Left hindlimb (tissue), 1 donor: ENCODE data around the gene DGKQ.

ENCODE experiments used
- DNase-seq: peaks from one replicate; pipeline ENCODE4 v3.0.0-alpha.2; 2018

DGKQ gene

GRCh38 chr4:973431-974397, at the start of gene DGKQ:
Gene DGKQ (minus strand): TSS chr4:973569. CDS start chr4:973482, 87 bp downstream.
- DNase-seq, result peak; percentile 93

- DNase-seq, result no peak
Observed at GRCh38 chr4:1022739-1023066, 49.3 kb upstream of the DGKQ start.

GRCh38 chr4:1022051-1022738, 48.8 kb upstream of the DGKQ start:
- DNase-seq, result no peak

GRCh38 chr4:1021386-1022050, 48.1 kb upstream of the DGKQ start:
- DNase-seq, result no peak

GRCh38 chr4:1019729-1020470, 46.5 kb upstream of the DGKQ start:
- no peak for DNase-seq

GRCh38 chr4:1019320-1019719, 46.0 kb upstream of the DGKQ start:
- DNase-seq, result no peak

GRCh38 chr4:1018147-1019020, 45.0 kb upstream of the DGKQ start:
- DNase-seq, result no peak

- no peak for DNase-seq
Observed at GRCh38 chr4:1017706-1018105, 44.3 kb upstream of the DGKQ start.

- DNase-seq, result no peak
Observed at GRCh38 chr4:1017211-1017610, 43.8 kb upstream of the DGKQ start.

GRCh38 chr4:1015746-1016145, 42.4 kb upstream of the DGKQ start:
- no peak for DNase-seq

GRCh38 chr4:1015179-1015578, 41.8 kb upstream of the DGKQ start:
- DNase-seq, result no peak

- peak; percentile 78 for DNase-seq
Observed at GRCh38 chr4:1014291-1015167, 41.2 kb upstream of the DGKQ start.

GRCh38 chr4:1013225-1014073, 40.1 kb upstream of the DGKQ start:
- DNase-seq, result no peak

- peak; percentile 76 for DNase-seq
Observed at GRCh38 chr4:1012034-1012739, 38.8 kb upstream of the DGKQ start.

- DNase-seq, result no peak
Observed at GRCh38 chr4:1011666-1012033, 38.3 kb upstream of the DGKQ start.

- peak; percentile 94 for DNase-seq
Observed at GRCh38 chr4:1011022-1011665, 37.8 kb upstream of the DGKQ start, which contains the start of gene FGFRL1. Gene FGFRL1 (plus strand): TSS chr4:1011626. CDS start chr4:1012486, 860 bp downstream.

GRCh38 chr4:1010395-1011021, 37.1 kb upstream of the DGKQ start:
- no peak for DNase-seq
